ENCODE results near the gene TSPAN3.
A peak's percentile ranks its signal among the peaks of the same experiment; 100 is the strongest.

- TF ChIP-seq MAX (IDR thresholded peaks at IDR 0.05; ENCODE audit: low read depth, low read length) (peak; percentile 13; the same call in 1 of the 2 replicates), CTCF (IDR thresholded peaks at IDR 0.05; ENCODE audit: low read depth, low read length) (no peak)
Measured at GRCh38 chr15:77097248-77097721, 26.4 kb upstream of the TSPAN3 start.
